ENCODE data around the gene SBF1. TPM values are rescaled to one million over a fixed set of nuclear protein-coding genes. Genes with fewer than 3 reads are reported as not detected.

The SBF1 gene
- total RNA-seq, 1 donor from 2014 or later: 144 TPM

- H3K36me3 Mint-ChIP-seq (ENCODE audit: low read depth): peaks cover 59% of the 10 kb centered on the region
- H3K4me3 Mint-ChIP-seq: no peak overlapping the region
- DNase-seq (no peak), ATAC-seq (ENCODE audit: low read depth) (no peak)
- no peaks in the 10 kb centered on the region for H3K9me3 Mint-ChIP-seq
- CTCF ChIA-PET: interaction anchor here (1.4 kb wide), 1 partner anchor 56 kb away, joined by 3 read pairs; no protein-coding TSS in a partner anchor
- no peak overlapping the region for H3K27ac Mint-ChIP-seq
- intact Hi-C loops (cut with micrococcal nuclease): no loop called here
- POLR2A ChIA-PET: interaction anchor here (0.6 kb wide), 1 partner anchor 52 kb away, joined by 4 read pairs; no protein-coding TSS in a partner anchor
- H3K27me3 Mint-ChIP-seq: no peaks in the 10 kb centered on the region
- TF ChIP-seq CTCF (IDR thresholded peaks at IDR 0.05): no peak
- H3K4me1 Mint-ChIP-seq: peaks cover 15% of the 10 kb centered on the region
Measured at GRCh38 chr22:50441428-50441993, 33.3 kb downstream of the SBF1 start.

- Mint-ChIP-seq H3K27me3 (no peaks in the 10 kb centered on the region), H3K36me3 (ENCODE audit: low read depth) (peaks cover 55% of the 10 kb centered on the region), H3K4me1 (peaks cover 12% of the 10 kb centered on the region), H3K4me3 (no peak overlapping the region), H3K27ac (no peak overlapping the region), H3K9me3 (no peaks in the 10 kb centered on the region)
- intact Hi-C loops (cut with micrococcal nuclease): no loop called here
- no peak for DNase-seq
- no peak for TF ChIP-seq CTCF (IDR thresholded peaks at IDR 0.05)
- CTCF ChIA-PET: no interaction called here
- ATAC-seq (ENCODE audit: low read depth): no peak
- POLR2A ChIA-PET: interaction anchor here (0.6 kb wide), 1 partner anchor 52 kb away, joined by 4 read pairs; no protein-coding TSS in a partner anchor
Measured at GRCh38 chr22:50440544-50441249, 34.1 kb downstream of the SBF1 start.

GRCh38 chr22:50439871-50440331 lies 34.9 kb downstream of the SBF1 start:
- no peak for TF ChIP-seq CTCF (IDR thresholded peaks at IDR 0.05)
- no peak overlapping the region for H3K27ac Mint-ChIP-seq
- DNase-seq: no peak

GRCh38 chr22:50439314-50439870 lies 35.4 kb downstream of the SBF1 start:
- CTCF ChIA-PET: no interaction called here
- intact Hi-C loops (cut with micrococcal nuclease): no loop called here
- H3K4me1 Mint-ChIP-seq: peaks cover 2% of the 10 kb centered on the region
- no peak for DNase-seq
- no peaks in the 10 kb centered on the region for H3K9me3 Mint-ChIP-seq
- TF ChIP-seq CTCF (IDR thresholded peaks at IDR 0.05): no peak
- POLR2A ChIA-PET: no interaction called here
- no peaks in the 10 kb centered on the region for H3K27me3 Mint-ChIP-seq
- no peak overlapping the region for H3K27ac Mint-ChIP-seq
- H3K36me3 Mint-ChIP-seq (ENCODE audit: low read depth): peaks cover 54% of the 10 kb centered on the region
- ATAC-seq (ENCODE audit: low read depth): no peak
- no peak overlapping the region for H3K4me3 Mint-ChIP-seq

More at GRCh38 chr22:50439871-50440331, 34.9 kb downstream of the SBF1 start:
- Mint-ChIP-seq H3K4me1 (peaks cover 4% of the 10 kb centered on the region), H3K36me3 (ENCODE audit: low read depth) (peaks cover 54% of the 10 kb centered on the region), H3K9me3 (no peaks in the 10 kb centered on the region), H3K4me3 (no peak overlapping the region), H3K27me3 (no peaks in the 10 kb centered on the region)
- POLR2A ChIA-PET: no interaction called here
- intact Hi-C loops (cut with micrococcal nuclease): no loop called here
- CTCF ChIA-PET: no interaction called here
- no peak for ATAC-seq (ENCODE audit: low read depth)

Data from activated B cell treated with CpG ODN at 0.5 μM for 24 hours (primary cell).